Measurements from ENCODE around the gene METTL22.

METTL22 gene

DNA sequence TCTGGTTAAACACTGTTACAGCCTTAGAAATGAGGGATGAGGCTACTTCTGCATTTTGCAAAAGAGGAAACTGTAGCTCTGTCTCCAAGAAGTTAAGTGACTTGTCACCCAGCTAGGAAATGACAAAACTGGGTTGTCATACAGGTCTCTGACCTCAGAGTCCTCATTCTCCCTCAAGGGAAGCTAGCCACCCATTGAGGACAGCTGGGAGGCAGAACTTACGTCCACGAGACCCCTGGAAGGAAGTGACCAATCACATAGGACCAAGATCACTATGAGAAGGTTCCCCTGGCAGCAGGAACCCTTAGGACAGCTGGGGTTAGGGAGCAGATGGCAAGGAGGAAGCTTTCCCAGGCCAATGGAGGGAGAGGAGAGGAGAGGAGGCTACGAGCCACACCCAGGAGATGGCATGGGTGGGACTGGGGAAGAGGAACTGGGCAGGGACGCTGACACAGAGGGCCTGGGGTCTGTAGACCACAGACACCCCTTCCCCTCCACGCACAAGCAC is 11.2 kb downstream of the METTL22 start:
- DNase-seq (ENCODE audit: low spot score), result no peak

- peak; percentile 31 for DNase-seq (ENCODE audit: low spot score)
Measured at GRCh38 chr16:8634991-8635736, 13.7 kb downstream of the METTL22 start.

DNA sequence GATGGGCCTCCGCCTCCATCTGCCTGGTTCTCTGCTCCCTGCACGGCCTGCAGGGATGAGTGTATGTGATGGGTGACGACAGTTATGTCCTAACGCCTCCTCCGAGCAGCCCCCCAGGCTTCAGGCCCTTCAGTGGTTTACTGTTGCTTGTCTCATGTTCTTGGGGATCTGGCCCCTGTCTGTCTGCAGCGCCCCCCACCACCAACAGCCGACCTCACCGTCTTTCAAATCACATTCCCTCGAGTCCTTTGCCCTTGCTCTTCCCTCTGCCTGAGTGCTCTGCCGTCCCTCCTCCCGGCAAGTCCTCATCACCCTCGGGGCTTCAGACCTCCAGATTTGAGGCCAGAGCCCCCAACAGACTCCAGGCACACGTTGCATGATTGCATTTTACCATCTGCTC is 18.2 kb downstream of the METTL22 start:
- no peak for DNase-seq (ENCODE audit: low spot score)

DNA sequence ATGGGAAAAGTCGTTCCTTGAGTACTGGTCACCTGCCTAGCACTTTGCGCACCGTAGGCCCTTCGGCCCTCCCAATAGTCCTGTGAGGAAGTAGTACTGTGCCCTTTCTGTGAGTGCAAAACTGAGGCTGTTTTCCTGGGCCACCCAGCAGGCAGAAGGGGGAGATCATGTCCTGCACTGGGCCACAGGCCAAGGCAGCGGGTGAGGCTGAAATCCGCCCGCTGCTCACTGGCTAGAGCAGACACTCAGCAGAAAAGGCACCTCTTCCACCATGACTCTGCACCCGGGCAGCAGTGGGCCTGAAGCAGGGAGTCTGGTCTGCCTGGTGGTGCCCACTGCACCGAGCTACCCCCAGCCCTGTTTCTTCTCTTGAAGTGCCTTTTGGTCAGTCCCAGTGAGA is 20.2 kb downstream of the METTL22 start:
- no peak for DNase-seq (ENCODE audit: low spot score)

DNA sequence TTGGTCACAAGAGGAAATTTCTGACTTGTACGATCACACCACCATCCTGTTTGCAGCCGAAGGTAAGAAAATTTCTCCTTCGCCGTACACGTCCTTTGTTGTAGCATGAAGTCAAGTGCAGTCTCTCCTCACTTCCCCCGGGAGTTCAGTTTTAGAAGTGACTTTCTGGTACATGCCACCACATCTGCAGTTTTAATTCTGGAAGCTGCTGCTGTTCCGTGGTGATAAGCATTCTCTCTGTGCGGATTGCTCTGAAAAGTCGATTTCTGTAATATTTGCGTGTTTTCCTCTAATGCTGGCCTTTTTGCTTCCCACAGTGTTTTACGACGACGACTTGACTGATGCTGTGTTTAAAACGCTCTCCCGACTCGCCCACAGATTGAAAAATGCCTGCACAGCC is 20.6 kb downstream of the METTL22 start:
- DNase-seq (ENCODE audit: low spot score), result no peak

GRCh38 chr16:8644211-8645140 is 23.0 kb downstream of the METTL22 start:
- DNase-seq (ENCODE audit: low spot score), result no peak

DNA sequence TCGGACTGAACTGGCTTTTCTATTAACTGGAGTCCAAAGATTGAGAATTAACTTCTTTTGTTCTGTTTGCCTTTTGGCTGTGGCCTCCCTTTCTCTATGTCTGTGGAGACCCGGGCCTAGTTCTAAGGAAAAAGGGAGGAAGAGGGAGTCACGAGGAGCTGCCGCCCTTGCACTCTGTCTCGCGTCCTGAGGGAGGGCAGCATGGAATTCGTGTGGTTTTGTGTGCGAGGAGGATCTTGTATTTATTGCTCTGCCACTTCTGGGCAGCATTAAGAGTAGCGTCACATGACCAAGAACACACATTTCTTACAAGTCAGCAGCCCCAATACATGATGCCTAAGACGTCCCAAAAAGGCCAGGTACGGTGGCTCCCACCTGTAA is 23.6 kb downstream of the METTL22 start:
- no peak for DNase-seq (ENCODE audit: low spot score)

DNA sequence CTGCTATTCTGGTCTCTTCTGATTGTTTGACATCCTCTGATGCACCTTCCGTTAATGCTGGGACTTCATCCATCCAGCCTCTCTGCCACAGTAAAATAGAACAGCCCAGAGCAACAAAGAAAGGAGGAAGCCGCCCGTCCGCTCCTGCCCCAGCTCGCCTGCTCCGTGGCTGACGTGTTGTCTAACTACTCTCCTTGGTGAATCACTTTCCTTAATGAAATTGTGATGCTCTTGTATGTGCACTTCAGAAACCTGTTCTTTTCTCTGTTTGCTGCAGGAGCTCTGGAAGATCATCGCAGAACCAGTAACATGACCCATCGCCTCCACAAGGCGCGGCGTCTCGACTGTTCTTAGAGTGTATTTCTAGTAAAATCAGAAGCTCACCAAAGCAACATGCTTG is 24.3 kb downstream of the METTL22 start:
- no peak for DNase-seq (ENCODE audit: low spot score)

- DNase-seq (ENCODE audit: low spot score), result no peak
Measured at GRCh38 chr16:8646326-8647053, 25.0 kb downstream of the METTL22 start.

- DNase-seq (ENCODE audit: low spot score), result no peak
Measured at GRCh38 chr16:8647721-8648318, 26.3 kb downstream of the METTL22 start.

DNA sequence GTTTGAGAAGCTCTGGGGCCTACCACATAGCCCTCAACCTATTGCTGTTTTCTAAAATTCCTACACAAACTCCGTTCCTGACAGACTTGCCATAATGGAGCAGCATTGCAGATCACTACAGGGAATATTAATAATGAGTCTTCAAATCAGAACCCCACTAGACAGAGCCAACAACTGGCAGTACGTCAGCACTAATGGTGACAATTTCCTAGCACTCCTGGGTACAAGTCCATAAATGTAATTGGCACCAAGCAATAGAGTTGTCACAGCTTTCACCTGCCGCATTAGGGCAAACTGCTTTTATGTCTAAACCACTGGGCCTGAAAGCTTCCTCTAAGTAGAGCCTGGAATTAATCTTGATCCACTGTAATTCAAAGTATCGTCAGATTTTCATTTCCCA is 27.4 kb downstream of the METTL22 start:
- DNase-seq (ENCODE audit: low spot score), result no peak

DNA sequence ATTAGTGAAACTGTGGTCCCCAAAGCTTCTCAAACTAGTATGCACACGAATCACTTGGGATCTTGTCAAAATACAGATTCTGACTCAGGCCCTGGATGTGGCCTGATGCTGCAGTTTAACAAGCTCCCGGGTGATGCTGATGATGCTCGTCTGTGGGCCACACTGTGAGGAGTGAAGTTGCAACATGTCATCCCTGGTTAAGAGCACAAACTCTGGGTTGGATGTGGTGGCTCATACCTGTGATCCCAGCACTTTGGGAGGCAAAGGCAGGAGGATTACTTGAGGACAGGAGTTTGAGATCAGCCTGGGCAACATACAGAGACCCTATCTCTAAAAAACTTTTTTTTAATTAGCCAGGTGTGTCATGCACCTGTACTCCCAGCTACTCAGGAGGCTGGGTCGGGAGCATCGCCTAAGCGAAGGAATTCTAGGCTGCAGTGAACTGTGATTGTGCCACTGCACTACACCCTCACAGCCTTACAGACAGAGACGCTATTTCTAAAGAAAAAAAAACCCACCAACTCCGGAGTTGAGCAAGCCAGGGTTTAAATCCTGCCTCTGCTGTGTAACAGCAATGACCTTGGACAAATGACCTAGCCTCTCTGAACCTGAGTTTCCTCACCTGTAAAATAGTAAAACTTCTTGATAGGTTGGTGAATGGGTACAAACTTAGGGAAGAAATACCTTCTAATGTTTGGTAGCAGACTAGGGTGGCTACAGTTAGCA is 28.5 kb downstream of the METTL22 start:
- DNase-seq (ENCODE audit: low spot score), result no peak

DNA sequence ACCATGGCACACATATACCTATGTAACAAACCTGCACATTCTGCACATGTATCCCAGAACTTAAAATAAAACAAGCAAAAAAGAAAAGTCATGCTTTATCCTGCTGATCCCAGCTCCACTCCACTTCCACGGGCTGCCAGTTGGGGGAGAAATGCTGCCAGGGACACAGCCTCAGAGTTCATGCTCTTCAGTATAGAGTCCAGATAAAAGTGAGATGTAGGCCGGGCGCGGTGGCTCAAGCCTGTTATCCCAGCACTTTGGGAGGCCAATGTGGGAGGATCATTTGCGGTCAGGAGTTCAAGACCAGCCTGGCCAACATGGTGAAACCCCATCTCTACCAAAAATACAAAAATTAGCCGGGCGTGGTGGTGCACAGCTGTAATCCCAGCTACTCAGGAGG is 30.5 kb downstream of the METTL22 start:
- DNase-seq (ENCODE audit: low spot score), result peak; percentile 32

DNA sequence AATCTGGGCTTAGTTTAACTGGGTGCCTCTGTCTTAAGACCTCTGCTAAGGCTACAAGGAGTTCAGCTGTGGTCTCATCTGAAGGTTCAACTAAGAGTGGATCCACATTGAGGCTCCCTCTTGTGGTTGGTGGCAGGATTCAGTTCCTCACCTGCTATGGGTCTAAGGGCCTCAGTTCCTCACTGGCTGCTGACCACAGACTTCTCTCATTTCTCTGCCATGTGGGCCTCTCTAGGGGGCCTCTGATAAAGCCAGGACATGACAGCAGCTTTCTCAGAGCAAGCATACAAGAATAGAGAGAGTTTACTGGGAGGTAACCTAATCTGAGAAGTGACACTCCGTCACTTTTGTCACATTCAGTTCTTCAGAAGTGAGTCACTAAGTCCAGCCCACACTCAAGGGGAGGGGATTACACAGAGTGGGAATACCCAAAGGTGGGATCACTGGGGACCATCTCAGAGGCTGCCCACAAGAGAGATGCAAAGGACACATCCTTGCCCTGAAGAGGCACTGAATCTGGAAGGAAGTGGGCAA is 33.8 kb downstream of the METTL22 start:
- DNase-seq (ENCODE audit: low spot score), result peak; percentile 62

GRCh38 chr16:8656376-8656775 is 34.9 kb downstream of the METTL22 start:
- DNase-seq (ENCODE audit: low spot score), result no peak

GRCh38 chr16:8660841-8661301 is 39.4 kb downstream of the METTL22 start:
- DNase-seq (ENCODE audit: low spot score), result peak; percentile 77

- DNase-seq (ENCODE audit: low spot score), result no peak
Measured at GRCh38 chr16:8661703-8662102, 40.2 kb downstream of the METTL22 start.

DNA sequence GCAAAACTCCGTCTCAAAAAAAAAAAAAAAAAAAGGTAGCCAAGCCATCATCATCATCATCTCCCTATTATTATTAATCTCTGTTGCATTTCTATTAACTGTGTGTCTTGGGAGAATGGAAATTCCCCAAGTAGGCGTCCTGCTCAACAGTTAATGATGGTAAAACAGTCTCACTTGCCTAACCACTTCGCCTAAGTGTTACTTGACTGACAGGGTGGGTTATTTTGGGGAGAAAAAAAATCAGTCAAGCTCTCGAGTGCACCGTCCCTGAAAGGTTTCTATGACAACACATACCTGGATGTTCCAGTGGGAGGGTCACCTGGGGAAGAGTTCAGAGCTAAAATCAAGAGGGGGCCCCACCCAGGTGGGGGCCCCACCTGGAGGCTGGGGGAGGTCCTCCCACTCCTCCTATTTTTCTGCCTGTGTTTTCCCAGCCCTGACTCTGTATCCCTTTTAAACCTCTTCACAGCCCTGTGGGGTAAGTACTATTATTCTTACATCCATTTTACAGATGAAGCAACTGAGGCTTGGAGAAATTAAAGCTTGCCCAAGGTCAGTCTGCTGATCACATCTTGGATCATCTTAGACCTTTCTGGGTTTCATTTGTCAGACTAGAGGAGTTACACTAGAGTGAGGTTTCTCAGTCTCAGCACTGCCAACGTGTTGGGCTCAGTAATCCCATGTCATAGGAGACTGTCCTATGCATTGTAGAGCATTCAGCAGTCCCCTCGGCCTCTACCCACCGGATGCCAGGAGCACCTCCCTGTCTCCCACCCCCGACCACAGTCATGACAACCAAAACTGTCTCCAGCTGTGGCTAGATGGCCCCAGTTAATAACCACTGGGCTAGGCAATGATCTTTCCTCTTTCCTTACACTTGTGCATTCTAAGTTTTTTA is 41.9 kb downstream of the METTL22 start:
- no peak for DNase-seq (ENCODE audit: low spot score)

GRCh38 chr16:8665529-8665928 is 44.0 kb downstream of the METTL22 start:
- no peak for DNase-seq (ENCODE audit: low spot score)

- DNase-seq (ENCODE audit: low spot score), result no peak
Measured at GRCh38 chr16:8667492-8667891, 46.0 kb downstream of the METTL22 start.

Data from RKO (cell line).